HepG2 (cell line): ENCODE measurements around the gene IZUMO4. TPM values are rescaled to one million over a fixed set of nuclear protein-coding genes. Genes with fewer than 3 reads are reported as not detected.
A peak's percentile ranks its signal among the peaks of the same experiment; 100 is the strongest.

Experiments
- AHDC1 ChIP-seq: sonication (generic); formaldehyde crosslinking; IDR thresholded peaks from 2 replicates; pipeline ENCODE4 v1.5.1; 2020; ENCODE audit warnings: mild to moderate bottlenecking, missing genetic modification reagents, borderline replicate concordance
- CC2D1A ChIP-seq: sonication (generic); formaldehyde crosslinking; IDR thresholded peaks from 2 replicates; pipeline ENCODE4 v1.8.1; 2023; ENCODE audit warnings: mild to moderate bottlenecking, missing genetic modification reagents
- DPF2 ChIP-seq: sonication (generic); formaldehyde crosslinking; IDR thresholded peaks from 2 replicates; pipeline ENCODE4 v1.4.0; 2020; ENCODE audit warnings: mild to moderate bottlenecking, low read depth, missing genetic modification reagents, borderline replicate concordance
- FOSL2 ChIP-seq: sonication (generic); formaldehyde crosslinking; IDR thresholded peaks from 2 replicates; pipeline ENCODE4 v1.4.0; 2020; ENCODE audit warnings: missing genetic modification reagents
- KDM1A ChIP-seq: IDR thresholded peaks from 2 replicates; pipeline ENCODE4 v1.6.1; 2016; ENCODE audit warnings: missing compliant biosample characterization
- MEIS1 ChIP-seq: sonication (generic); formaldehyde crosslinking; IDR thresholded peaks from 2 replicates; pipeline ENCODE4 v1.9.0; 2021; ENCODE audit warnings: mild to moderate bottlenecking, missing genetic modification reagents, moderate library complexity, borderline replicate concordance
- MLXIP ChIP-seq: sonication (generic); formaldehyde crosslinking; IDR thresholded peaks from 2 replicates; pipeline ENCODE4 v1.9.0; 2021; ENCODE audit warnings: missing genetic modification reagents, borderline replicate concordance
- MNT ChIP-seq: fragments of 450-650 bp; IDR thresholded peaks from 2 replicates; pipeline ENCODE4 v1.6.1; 2016
- PLSCR1 ChIP-seq: sonication (generic); formaldehyde crosslinking; IDR thresholded peaks from 2 replicates; pipeline ENCODE4 v1.5.0; 2020; ENCODE audit warnings: missing genetic modification reagents, mild to moderate bottlenecking, borderline replicate concordance
- ZNF414 ChIP-seq: sonication (generic); formaldehyde crosslinking; IDR thresholded peaks from 2 replicates; pipeline ENCODE4 v1.5.0; 2020; ENCODE audit warnings: missing genetic modification reagents
- ZNF589 ChIP-seq: sonication (generic); formaldehyde crosslinking; conservative IDR thresholded peaks from 2 replicates; pipeline ENCODE4 v1.8.0; 2022; ENCODE audit warnings: mild to moderate bottlenecking, moderate library complexity, missing genetic modification reagents
- ZNF644 ChIP-seq: IDR thresholded peaks from 2 replicates; pipeline ENCODE4 v1.6.1; 2016; ENCODE audit warnings: low read depth
- ZNF674 ChIP-seq: sonication (generic); formaldehyde crosslinking; IDR thresholded peaks from 2 replicates; pipeline ENCODE4 v1.5.0; 2020; ENCODE audit warnings: low read depth, mild to moderate bottlenecking, missing genetic modification reagents
- ZNF710 ChIP-seq: sonication (generic); formaldehyde crosslinking; IDR thresholded peaks from 2 replicates; pipeline ENCODE4 v1.5.0; 2020; ENCODE audit warnings: mild to moderate bottlenecking, missing genetic modification reagents, borderline replicate concordance
- polyA plus RNA-seq, 8 experiments: library from polyadenylated mRNA; depleted of rRNA in 3 of 8; stranded (reverse) in 7 of 8; unstranded in 1 of 8; fragments of >200 nt; fragmentation: Illumina TruSeq in 4 of 8; extraction: Trizol in 4 of 8; gene quantifications; 2 replicates each; pipeline versions ENCODE4 v1.2.1 to v1.2.3, GENCODE V29; 2011 to 2016; ENCODE audit warnings: low read depth in 4 of 8, missing spikeins in 1 of 8, mixed read lengths in 1 of 8; ENCODE audit not compliant: insufficient read depth in 1 of 8
- total RNA-seq, 5 experiments: library from RNA; depleted of rRNA; stranded (reverse); fragments of >200 nt; fragmentation: Illumina TruSeq; extraction: Trizol; gene quantifications; 2 replicates each; pipeline ENCODE4 v1.2.3, GENCODE V29; 2016; ENCODE audit warnings: low read depth in 1 of 5

IZUMO4 gene
- total and polyA plus RNA-seq, 2 of the 13 experiments (the other 11 are each of a cell fraction or from before 2014, with no cell fraction given), result 0.77 to 3.9 TPM

GRCh38 chr19:2064788-2065524 is 31.8 kb upstream of the IZUMO4 start (continued):
- TF ChIP-seq CC2D1A (CRISPR knock-in tag), result no peak
- TF ChIP-seq MLXIP (CRISPR knock-in tag), result no peak
- TF ChIP-seq ZNF674 (CRISPR knock-in tag), result no peak
- TF ChIP-seq ZNF414 (CRISPR knock-in tag), result no peak
- peak; percentile 24; the same call in 1 of the 2 replicates for TF ChIP-seq FOSL2 (CRISPR knock-in tag)
- no peak for TF ChIP-seq AHDC1 (CRISPR knock-in tag)
- no peak for TF ChIP-seq ZNF644 (CRISPR knock-in tag)
- 0 out of 2 replicates have a peak, but pooled peaks have one; percentile 15 for TF ChIP-seq MEIS1 (CRISPR knock-in tag)
- no peak for TF ChIP-seq KDM1A
- no peak; the same call in 1 of the 2 replicates for TF ChIP-seq ZNF589 (CRISPR knock-in tag)
- no peak; the same call in 1 of the 2 replicates for TF ChIP-seq PLSCR1 (CRISPR knock-in tag)
- TF ChIP-seq DPF2 (CRISPR knock-in tag), result no peak
- TF ChIP-seq ZNF710 (CRISPR knock-in tag), result no peak
- no peak for TF ChIP-seq MNT
